DOHH2 (cell line): ENCODE measurements around the gene DERL2.

Source experiments
- H3F3A ChIP-seq: fragments of 200-600 bp; sonication (generic), shearing (Covaris generic); 2 replicates; pipeline ENCODE4 v1.6.0; 2016; ENCODE audit warnings: antibody characterized with exemption, mild to moderate bottlenecking; ENCODE audit not compliant: control insufficient read depth, insufficient read depth
- H3K27ac ChIP-seq: fragments of 200-600 bp; sonication (generic); 2 replicates; pipeline ENCODE4 v1.5.1; 2014; ENCODE audit warnings: low read depth, mild to moderate bottlenecking, low read length, moderate library complexity
- H3K27me3 ChIP-seq: fragments of 200-600 bp; sonication (generic); 2 replicates; pipeline ENCODE4 v1.6.1; 2014; ENCODE audit warnings: mild to moderate bottlenecking, low read length, mixed read lengths; ENCODE audit not compliant: control insufficient read depth
- H3K36me3 ChIP-seq: fragments of 200-600 bp; sonication (generic); 2 replicates; pipeline ENCODE4 v1.6.1; 2014; ENCODE audit warnings: mild to moderate bottlenecking, low read length, moderate library complexity, mixed read lengths; ENCODE audit not compliant: control insufficient read depth
- H3K4me1 ChIP-seq: fragments of 200-600 bp; sonication (generic); 2 replicates; pipeline ENCODE4 v1.6.1; 2014; ENCODE audit warnings: mild to moderate bottlenecking, low read length, mixed read lengths; ENCODE audit not compliant: control insufficient read depth
- H3K4me2 ChIP-seq: fragments of 200-600 bp; sonication (generic); 2 replicates; pipeline ENCODE4 v1.6.0; 2014; ENCODE audit warnings: mild to moderate bottlenecking, low read length, moderate library complexity
- H3K4me3 ChIP-seq: fragments of 200-600 bp; sonication (generic); 2 replicates; pipeline ENCODE4 v1.5.1; 2014; ENCODE audit warnings: mild to moderate bottlenecking, low read length, mixed read lengths
- H3K79me2 ChIP-seq: fragments of 200-600 bp; sonication (generic); 2 replicates; pipeline ENCODE4 v1.6.1; 2014; ENCODE audit warnings: mild to moderate bottlenecking, low read length, mixed read lengths; ENCODE audit not compliant: control insufficient read depth
- H3K9me2 ChIP-seq: fragments of 200-600 bp; sonication (generic); replicated peaks from 2 replicates; pipeline ENCODE4 v1.6.1; 2014; ENCODE audit warnings: mild to moderate bottlenecking, low read length, mixed read lengths; ENCODE audit not compliant: control insufficient read depth
- H3K9me3 ChIP-seq: fragments of 200-600 bp; sonication (generic); 2 replicates; pipeline ENCODE4 v1.6.1; 2014; ENCODE audit warnings: antibody characterized with exemption, low read length, mixed read lengths; ENCODE audit not compliant: control insufficient read depth, insufficient read depth
- H4K20me1 ChIP-seq: fragments of 200-600 bp; sonication (generic); 2 replicates; pipeline ENCODE4 v1.6.0; 2014; ENCODE audit warnings: low read depth, mild to moderate bottlenecking, antibody characterized with exemption, low read length, moderate library complexity; ENCODE audit not compliant: control insufficient read depth, insufficient read depth
- CTCF ChIP-seq: fragments of 200-600 bp; sonication (generic); IDR thresholded peaks from one replicate; pipeline ENCODE4 v1.5.1; 2014; ENCODE audit warnings: antibody characterized with exemption, mild to moderate bottlenecking, low read depth, low read length; ENCODE audit not compliant: poor library complexity, severe bottlenecking
- EZH2phosphoT487 ChIP-seq: fragments of 200-600 bp; sonication (generic); IDR thresholded peaks from 2 replicates; pipeline ENCODE4 v1.6.1; 2017; ENCODE audit warnings: borderline replicate concordance, mild to moderate bottlenecking, antibody characterized with exemption, low read length, moderate library complexity, mixed read lengths

Gene DERL2

GRCh38 chr17:5472511-5472910 lies 13.5 kb downstream of the DERL2 start:
- no peak overlapping the region for H3K4me3 ChIP-seq
- peaks cover 10% of the 10 kb centered on the region for H3F3A ChIP-seq
- H3K9me2 ChIP-seq: no peaks in the 10 kb centered on the region
- H3K9me3 ChIP-seq: no peaks in the 10 kb centered on the region
- no peaks in the 10 kb centered on the region for H3K27me3 ChIP-seq
- H4K20me1 ChIP-seq: peaks cover 5% of the 10 kb centered on the region; the same call in 1 of the 2 replicates
- no peak overlapping the region for H3K4me2 ChIP-seq
- no peak for TF ChIP-seq CTCF
- TF ChIP-seq EZH2phosphoT487: no peak
- H3K36me3 ChIP-seq: peaks cover 52% of the 10 kb centered on the region
- no peak overlapping the region for H3K27ac ChIP-seq
- peaks cover 3% of the 10 kb centered on the region; the same call in 1 of the 2 replicates for H3K4me1 ChIP-seq
- peaks cover 19% of the 10 kb centered on the region for H3K79me2 ChIP-seq

GRCh38 chr17:5468075-5468473 lies 17.9 kb downstream of the DERL2 start:
- Histone ChIP-seq H3K9me3 (no peaks in the 10 kb centered on the region), H3K4me1 (peaks cover 29% of the 10 kb centered on the region), H3F3A (peaks cover 10% of the 10 kb centered on the region), H3K9me2 (no peaks in the 10 kb centered on the region), H3K27ac (peak overlapping the region; percentile 27), H3K36me3 (peaks cover 52% of the 10 kb centered on the region), H3K4me2 (peak overlapping the region; percentile 69), H4K20me1 (peaks cover 14% of the 10 kb centered on the region), H3K79me2 (peaks cover 57% of the 10 kb centered on the region), H3K4me3 (peak overlapping the region; percentile 89), H3K27me3 (no peaks in the 10 kb centered on the region)
- no peak for TF ChIP-seq CTCF
- no peak for TF ChIP-seq EZH2phosphoT487

- Histone ChIP-seq H3K4me2 (peak overlapping the region; percentile 69), H3K27ac (no peak overlapping the region), H3K9me3 (no peaks in the 10 kb centered on the region), H3K9me2 (no peaks in the 10 kb centered on the region), H3K36me3 (peaks cover 52% of the 10 kb centered on the region), H4K20me1 (peaks cover 14% of the 10 kb centered on the region), H3K27me3 (no peaks in the 10 kb centered on the region), H3F3A (peaks cover 8% of the 10 kb centered on the region), H3K4me3 (peak overlapping the region; percentile 89), H3K79me2 (peaks cover 64% of the 10 kb centered on the region), H3K4me1 (peaks cover 29% of the 10 kb centered on the region)
- TF ChIP-seq CTCF: no peak
- TF ChIP-seq EZH2phosphoT487: no peak
These were observed 18.6 kb downstream of the DERL2 start for GRCh38 chr17:5467416-5467815.

GRCh38 chr17:5466295-5466694 lies 19.7 kb downstream of the DERL2 start:
- Histone ChIP-seq H3K36me3 (peaks cover 55% of the 10 kb centered on the region), H3K9me3 (no peaks in the 10 kb centered on the region), H3K9me2 (no peaks in the 10 kb centered on the region), H3K4me3 (peak overlapping the region; percentile 89), H3F3A (peaks cover 2% of the 10 kb centered on the region), H3K79me2 (peaks cover 71% of the 10 kb centered on the region), H3K27ac (no peak overlapping the region), H4K20me1 (peaks cover 14% of the 10 kb centered on the region), H3K4me1 (peaks cover 29% of the 10 kb centered on the region), H3K4me2 (peak overlapping the region; percentile 69), H3K27me3 (no peaks in the 10 kb centered on the region)
- TF ChIP-seq EZH2phosphoT487 (no peak), CTCF (no peak)
